AG04449 (cell line): ENCODE results near the gene SLC6A3.

ENCODE experiments used
- CTCF ChIA-PET: fragments of 350-600 bp; formaldehyde crosslinking; extraction: SDS; loops from one replicate; lab custom pipeline; 2021; ENCODE audit warnings: antibody characterized with exemption; lab: Yijun Ruan, JAX
- POLR2A ChIA-PET: fragments of 400-600, 350-600 bp; formaldehyde crosslinking; extraction: SDS; loops from one replicate; lab custom pipeline; 2020; ENCODE audit warnings: antibody characterized with exemption, inconsistent platforms; lab: Yijun Ruan, JAX
- DNase-seq: peaks from one replicate; pipeline ENCODE4 v3.0.0-alpha.2; 2010; ENCODE audit warnings: low read depth, low spot score
- H3K4me3 ChIP-seq: 2 replicates; pipeline ENCODE4 v1.5.1; 2011; ENCODE audit warnings: low read depth, mild to moderate bottlenecking, control low read depth, low read length
- CTCF ChIP-seq: IDR thresholded peaks from one replicate; pipeline ENCODE4 v1.5.1; 2011; ENCODE audit warnings: mild to moderate bottlenecking, moderate library complexity, low read length, control low read depth, inconsistent platforms; ENCODE audit not compliant: insufficient read depth; ENCODE audit errors: missing control alignments

SLC6A3 gene

GRCh38 chr5:1358726-1359025 lies 86.6 kb downstream of the SLC6A3 start:
- CTCF ChIA-PET, result no interaction called here
- no peak overlapping the region for H3K4me3 ChIP-seq
- POLR2A ChIA-PET, result no interaction called here
- DNase-seq, result no peak
- no peak for TF ChIP-seq CTCF

- DNase-seq, result no peak
- POLR2A ChIA-PET, result no interaction called here
- no peak overlapping the region for H3K4me3 ChIP-seq
- TF ChIP-seq CTCF, result no peak
- CTCF ChIA-PET, result no interaction called here
Observed at GRCh38 chr5:1357946-1358725, 87.1 kb downstream of the SLC6A3 start.

GRCh38 chr5:1356873-1357787 lies 88.1 kb downstream of the SLC6A3 start:
- POLR2A ChIA-PET, result no interaction called here
- no peak for TF ChIP-seq CTCF
- CTCF ChIA-PET, result no interaction called here
- DNase-seq, result no peak
- H3K4me3 ChIP-seq, result no peak overlapping the region

- TF ChIP-seq CTCF, result no peak
- DNase-seq, result no peak
- ChIA-PET POLR2A (no interaction called here), CTCF (interaction anchor here (0.7 to 1.1 kb wide), 2 partner anchors 25 to 291 kb away, joined by 3 read pairs; no protein-coding TSS in a partner anchor)
- H3K4me3 ChIP-seq, result no peak overlapping the region
Observed at GRCh38 chr5:1354576-1354975, 90.7 kb downstream of the SLC6A3 start.

- ChIA-PET CTCF (interaction anchor here (0.7 kb wide), 1 partner anchor 337 kb away, joined by 3 read pairs; no protein-coding TSS in a partner anchor), POLR2A (no interaction called here)
- H3K4me3 ChIP-seq, result no peak overlapping the region
- no peak for DNase-seq
- no peak for TF ChIP-seq CTCF
Observed at GRCh38 chr5:1352231-1353219, 92.7 kb downstream of the SLC6A3 start.
